GM23338 (cell line): ENCODE measurements around the gene BCL10. TPM values are rescaled to one million over a fixed set of nuclear protein-coding genes. Genes with fewer than 3 reads are reported as not detected.

Experiments
- ATAC-seq: fragments of 200-7000 bp; cut with Tn5 transposase; 3 replicates; pipeline ENCODE4 v1.9.1; 2020
- DNase-seq: peaks from one replicate; pipeline ENCODE4 v3.0.0-alpha.2; 2015; ENCODE audit warnings: low spot score
- H2AFZ ChIP-seq: fragments of 200-600 bp; sonication (generic); 2 replicates; pipeline ENCODE4 v1.8.0; 2016; ENCODE audit warnings: antibody characterized with exemption, mild to moderate bottlenecking, moderate library complexity
- H3F3A ChIP-seq: fragments of 200-600 bp; sonication (generic); replicated peaks from 2 replicates; pipeline ENCODE4 v1.8.0; 2017; ENCODE audit warnings: antibody characterized with exemption, mixed run types, low read depth
- H3K27ac ChIP-seq: fragments of 200-600 bp; sonication (generic); 2 replicates; pipeline ENCODE4 v1.6.1; 2016; ENCODE audit warnings: low read depth
- H3K27me3 ChIP-seq: fragments of 200-600 bp; sonication (generic); 2 replicates; pipeline ENCODE4 v1.8.0; 2016; ENCODE audit warnings: mild to moderate bottlenecking, mixed run types, moderate library complexity; ENCODE audit not compliant: insufficient read depth
- H3K36me3 ChIP-seq: fragments of 200-600 bp; sonication (generic); 2 replicates; pipeline ENCODE4 v1.8.0; 2016; ENCODE audit warnings: mild to moderate bottlenecking; ENCODE audit not compliant: insufficient read depth
- H3K4me1 ChIP-seq: fragments of 200-600 bp; sonication (generic); 2 replicates; pipeline ENCODE4 v1.8.0; 2016; ENCODE audit warnings: mild to moderate bottlenecking, moderate library complexity; ENCODE audit not compliant: insufficient read depth
- H3K4me2 ChIP-seq: fragments of 200-600 bp; sonication (generic); 2 replicates; pipeline ENCODE4 v1.7.1; 2017; ENCODE audit warnings: mixed run types
- H3K4me3 ChIP-seq: fragments of 200-600 bp; sonication (generic); 2 replicates; pipeline ENCODE4 v1.6.1; 2016; ENCODE audit warnings: mixed run types
- H3K79me2 ChIP-seq: fragments of 200-600 bp; sonication (generic); replicated peaks from 2 replicates; pipeline ENCODE4 v1.8.0; 2017; ENCODE audit warnings: mild to moderate bottlenecking; ENCODE audit not compliant: insufficient read depth
- H3K9me2 ChIP-seq: fragments of 200-600 bp; sonication (generic); 2 replicates; pipeline ENCODE4 v1.8.0; 2017; ENCODE audit not compliant: insufficient read depth
- H4K20me1 ChIP-seq: fragments of 200-600 bp; sonication (generic); replicated peaks from 2 replicates; pipeline ENCODE4 v1.8.0; 2017; ENCODE audit warnings: mild to moderate bottlenecking; ENCODE audit not compliant: insufficient read depth
- H3K27ac Mint-ChIP-seq: 2 replicates; pipeline ENCODE4 v1.8.0; 2020; ENCODE audit warnings: inconsistent platforms, mild to moderate bottlenecking, moderate library complexity, mixed read lengths
- H3K27me3 Mint-ChIP-seq: 3 replicates; pipeline ENCODE4 v1.8.0; 2022; ENCODE audit warnings: low read depth, mild to moderate bottlenecking, moderate library complexity, mixed read lengths, inconsistent platforms; ENCODE audit not compliant: insufficient read depth, poor library complexity
- H3K36me3 Mint-ChIP-seq: 3 replicates; pipeline ENCODE4 v1.8.0; 2021; ENCODE audit warnings: low read depth, mild to moderate bottlenecking, inconsistent platforms, moderate library complexity, mixed read lengths
- H3K4me1 Mint-ChIP-seq: 3 replicates; pipeline ENCODE4 v1.8.0; 2020; ENCODE audit warnings: mild to moderate bottlenecking, inconsistent platforms, mixed read lengths
- H3K4me3 Mint-ChIP-seq: 3 replicates; pipeline ENCODE4 v1.8.0; 2021; ENCODE audit warnings: moderate library complexity, mild to moderate bottlenecking, inconsistent platforms, mixed read lengths
- H3K9me3 Mint-ChIP-seq: 3 replicates; pipeline ENCODE4 v1.8.0; 2020; ENCODE audit warnings: moderate library complexity, mild to moderate bottlenecking, inconsistent platforms, mixed read lengths
- EZH2 ChIP-seq: fragments of 200-600 bp; sonication (generic); IDR thresholded peaks from one replicate; pipeline ENCODE4 v1.8.0; 2017; ENCODE audit warnings: antibody characterized with exemption, mild to moderate bottlenecking, low read depth; ENCODE audit not compliant: unreplicated experiment
- EZH2phosphoT487 ChIP-seq: fragments of 200-600 bp; sonication (generic); IDR thresholded peaks from one replicate; pipeline ENCODE4 v1.8.1; 2018; ENCODE audit warnings: antibody characterized with exemption; ENCODE audit not compliant: unreplicated experiment
- JUNB ChIP-seq: IDR thresholded peaks from one replicate; pipeline ENCODE4 v1.6.1; 2016; ENCODE audit warnings: antibody characterized with exemption; ENCODE audit not compliant: unreplicated experiment
- POLR2AphosphoS5 ChIP-seq: IDR thresholded peaks from 2 replicates; pipeline ENCODE4 v1.6.1; 2016; ENCODE audit warnings: antibody characterized with exemption, low read depth
- STAT1 ChIP-seq: IDR thresholded peaks from one replicate; pipeline ENCODE4 v1.6.1; 2016; ENCODE audit warnings: antibody characterized with exemption; ENCODE audit not compliant: unreplicated experiment
- ZNF114 ChIP-seq: fragments of 250-450 bp; sonication (Bioruptor Pico); IDR thresholded peaks from 2 replicates; pipeline ENCODE4 v1.5.0; 2020; ENCODE audit warnings: mild to moderate bottlenecking, moderate library complexity
- ZNF331 ChIP-seq: fragments of 250-450 bp; sonication (Bioruptor Pico); IDR thresholded peaks from 2 replicates; pipeline ENCODE4 v1.5.0; 2020; ENCODE audit warnings: low read depth, mild to moderate bottlenecking, moderate library complexity
- polyA plus RNA-seq: library from polyadenylated mRNA; unstranded; fragments of >200 nt; fragmentation: Nextera tagmentation; extraction: Ambion mirVana; gene quantifications from 2 replicates; pipeline ENCODE4 v1.2.1, GENCODE V29; 2016
- total RNA-seq: library from RNA; depleted of rRNA; stranded (reverse); fragments of >200 nt; shearing (Covaris generic); gene quantifications from 2 replicates; pipeline ENCODE4 v1.2.3, GENCODE V29; 2014
- TF ChIP-seq, protein P1 (sequence below): IDR thresholded peaks from one replicate; pipeline ENCODE4 v1.6.1; 2018; ENCODE audit warnings: antibody characterized with exemption; ENCODE audit not compliant: unreplicated experiment
- TF ChIP-seq, protein P2 (sequence below), 2 experiments: fragments of 200-600 bp in 1 of 2; sonication (generic) in 1 of 2; conservative IDR thresholded peaks; 2 replicates each; pipeline versions ENCODE4 v1.5.1 to v1.6.1; 2016 to 2017; ENCODE audit warnings: antibody characterized with exemption in 2 of 2, low read depth in 2 of 2, mild to moderate bottlenecking in 2 of 2, moderate library complexity in 1 of 2
- TF ChIP-seq, protein P3 (sequence below): fragments of 250-450 bp; sonication (Bioruptor Pico); IDR thresholded peaks from 2 replicates; pipeline ENCODE4 v1.5.0; 2020; ENCODE audit warnings: mild to moderate bottlenecking, moderate library complexity

The BCL10 gene
- total and polyA plus RNA-seq, 2 experiments from 2014 or later: 23.1 to 33.7 TPM

DNA sequence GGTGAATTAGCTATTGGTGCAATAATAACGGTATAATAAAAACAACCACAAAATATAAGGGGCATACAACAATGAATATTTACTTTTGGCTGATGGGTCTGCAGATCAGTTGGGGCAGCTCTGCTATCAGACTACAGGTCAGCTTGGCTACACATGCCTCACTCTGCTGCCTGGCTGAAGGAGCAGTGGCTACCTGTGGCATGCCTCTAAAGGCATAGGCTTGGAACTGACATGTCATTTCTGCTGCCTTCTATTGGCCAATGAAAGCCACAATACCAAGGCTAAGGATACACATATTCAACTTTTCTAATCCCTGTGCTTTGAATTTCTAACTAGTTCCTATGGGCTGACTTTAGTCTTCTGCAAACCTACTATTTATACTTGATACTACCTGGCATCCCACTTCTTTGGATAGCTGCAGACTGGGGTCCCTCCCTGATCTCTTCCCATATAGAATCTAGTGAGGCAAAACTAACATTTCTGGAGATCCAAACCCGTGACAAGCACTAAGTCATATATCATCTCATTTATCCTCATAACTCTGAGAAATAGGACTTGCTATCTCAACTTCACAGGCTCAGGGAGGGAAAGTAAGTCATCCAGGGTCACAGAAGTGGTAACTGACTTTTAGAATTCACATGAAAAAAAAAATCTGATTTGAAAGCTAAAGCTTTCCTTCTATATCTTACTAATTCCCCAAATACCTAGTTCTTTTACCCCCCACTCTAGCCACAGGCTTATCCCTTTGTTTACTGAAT is 56.4 kb downstream of the BCL10 start:
- ATAC-seq (peak; percentile 67), DNase-seq (no peak)
- Histone ChIP-seq H3K9me2 (no peaks in the 10 kb centered on the region), H3K79me2 (no peaks in the 10 kb centered on the region), H3F3A (no peaks in the 10 kb centered on the region), H2AFZ (peak overlapping the region; percentile 87; the same call in 1 of the 2 replicates), H3K4me3 (no peak overlapping the region), H3K4me2 (no peak overlapping the region), H3K4me1 (peaks cover 24% of the 10 kb centered on the region), H3K27me3 (no peaks in the 10 kb centered on the region), H3K36me3 (no peaks in the 10 kb centered on the region), H3K27ac (no peak overlapping the region), H4K20me1 (no peaks in the 10 kb centered on the region)
- Mint-ChIP-seq H3K27ac (no peak overlapping the region), H3K27me3 (peaks cover 3% of the 10 kb centered on the region), H3K4me1 (peaks cover 22% of the 10 kb centered on the region), H3K9me3 (no peaks in the 10 kb centered on the region), H3K4me3 (no peak overlapping the region), H3K36me3 (no peaks in the 10 kb centered on the region)
- no peak for TF ChIP-seq EZH2
- TF ChIP-seq ZNF114: no peak

DNA sequence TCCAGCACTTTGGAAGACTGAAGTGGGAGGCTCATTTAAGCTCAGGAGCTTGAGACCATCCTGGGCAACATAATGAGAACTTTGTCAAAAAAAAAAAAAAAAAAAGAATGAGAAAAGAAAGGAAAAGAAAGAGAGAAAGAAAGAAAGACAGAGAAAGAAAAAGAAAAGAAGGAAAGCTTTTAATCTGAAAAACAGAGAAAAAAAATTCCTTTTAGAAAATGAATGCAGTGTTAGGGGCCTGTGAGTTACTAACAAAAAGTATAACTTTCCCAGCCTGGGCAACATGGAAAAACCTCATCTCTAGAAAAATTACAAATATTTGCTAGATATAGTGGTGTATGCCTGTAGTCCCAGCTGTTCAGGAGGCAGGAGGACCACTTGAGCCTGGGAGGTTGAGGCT is 59.7 kb downstream of the BCL10 start:
- H3K27ac ChIP-seq: no peak overlapping the region
- no peak for ATAC-seq
- no peaks in the 10 kb centered on the region for H3F3A ChIP-seq
- H4K20me1 ChIP-seq: no peaks in the 10 kb centered on the region
- no peak for DNase-seq
- H3K9me3 Mint-ChIP-seq: no peaks in the 10 kb centered on the region
- peaks cover 11% of the 10 kb centered on the region for H3K4me1 Mint-ChIP-seq
- no peaks in the 10 kb centered on the region for H3K79me2 ChIP-seq
- H3K4me1 ChIP-seq: peaks cover 12% of the 10 kb centered on the region; the same call in 1 of the 2 replicates
- no peaks in the 10 kb centered on the region for H3K27me3 ChIP-seq
- H3K4me3 ChIP-seq: no peak overlapping the region
- H3K27me3 Mint-ChIP-seq: peaks cover 3% of the 10 kb centered on the region
- H3K4me2 ChIP-seq: no peak overlapping the region
- H3K4me3 Mint-ChIP-seq: no peak overlapping the region
- H3K36me3 Mint-ChIP-seq: no peaks in the 10 kb centered on the region
- H2AFZ ChIP-seq: no peak overlapping the region
- H3K27ac Mint-ChIP-seq: no peak overlapping the region
- no peaks in the 10 kb centered on the region for H3K9me2 ChIP-seq
- no peaks in the 10 kb centered on the region for H3K36me3 ChIP-seq
- no peak for TF ChIP-seq EZH2
- TF ChIP-seq JUNB: no peak
- no peak for TF ChIP-seq STAT1
- TF ChIP-seq ZNF331: no peak
- TF ChIP-seq POLR2AphosphoS5: no peak
- TF ChIP-seq, protein P1, sequence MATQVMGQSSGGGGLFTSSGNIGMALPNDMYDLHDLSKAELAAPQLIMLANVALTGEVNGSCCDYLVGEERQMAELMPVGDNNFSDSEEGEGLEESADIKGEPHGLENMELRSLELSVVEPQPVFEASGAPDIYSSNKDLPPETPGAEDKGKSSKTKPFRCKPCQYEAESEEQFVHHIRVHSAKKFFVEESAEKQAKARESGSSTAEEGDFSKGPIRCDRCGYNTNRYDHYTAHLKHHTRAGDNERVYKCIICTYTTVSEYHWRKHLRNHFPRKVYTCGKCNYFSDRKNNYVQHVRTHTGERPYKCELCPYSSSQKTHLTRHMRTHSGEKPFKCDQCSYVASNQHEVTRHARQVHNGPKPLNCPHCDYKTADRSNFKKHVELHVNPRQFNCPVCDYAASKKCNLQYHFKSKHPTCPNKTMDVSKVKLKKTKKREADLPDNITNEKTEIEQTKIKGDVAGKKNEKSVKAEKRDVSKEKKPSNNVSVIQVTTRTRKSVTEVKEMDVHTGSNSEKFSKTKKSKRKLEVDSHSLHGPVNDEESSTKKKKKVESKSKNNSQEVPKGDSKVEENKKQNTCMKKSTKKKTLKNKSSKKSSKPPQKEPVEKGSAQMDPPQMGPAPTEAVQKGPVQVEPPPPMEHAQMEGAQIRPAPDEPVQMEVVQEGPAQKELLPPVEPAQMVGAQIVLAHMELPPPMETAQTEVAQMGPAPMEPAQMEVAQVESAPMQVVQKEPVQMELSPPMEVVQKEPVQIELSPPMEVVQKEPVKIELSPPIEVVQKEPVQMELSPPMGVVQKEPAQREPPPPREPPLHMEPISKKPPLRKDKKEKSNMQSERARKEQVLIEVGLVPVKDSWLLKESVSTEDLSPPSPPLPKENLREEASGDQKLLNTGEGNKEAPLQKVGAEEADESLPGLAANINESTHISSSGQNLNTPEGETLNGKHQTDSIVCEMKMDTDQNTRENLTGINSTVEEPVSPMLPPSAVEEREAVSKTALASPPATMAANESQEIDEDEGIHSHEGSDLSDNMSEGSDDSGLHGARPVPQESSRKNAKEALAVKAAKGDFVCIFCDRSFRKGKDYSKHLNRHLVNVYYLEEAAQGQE: no peak
- TF ChIP-seq ZNF114: no peak
- TF ChIP-seq, protein P2, sequence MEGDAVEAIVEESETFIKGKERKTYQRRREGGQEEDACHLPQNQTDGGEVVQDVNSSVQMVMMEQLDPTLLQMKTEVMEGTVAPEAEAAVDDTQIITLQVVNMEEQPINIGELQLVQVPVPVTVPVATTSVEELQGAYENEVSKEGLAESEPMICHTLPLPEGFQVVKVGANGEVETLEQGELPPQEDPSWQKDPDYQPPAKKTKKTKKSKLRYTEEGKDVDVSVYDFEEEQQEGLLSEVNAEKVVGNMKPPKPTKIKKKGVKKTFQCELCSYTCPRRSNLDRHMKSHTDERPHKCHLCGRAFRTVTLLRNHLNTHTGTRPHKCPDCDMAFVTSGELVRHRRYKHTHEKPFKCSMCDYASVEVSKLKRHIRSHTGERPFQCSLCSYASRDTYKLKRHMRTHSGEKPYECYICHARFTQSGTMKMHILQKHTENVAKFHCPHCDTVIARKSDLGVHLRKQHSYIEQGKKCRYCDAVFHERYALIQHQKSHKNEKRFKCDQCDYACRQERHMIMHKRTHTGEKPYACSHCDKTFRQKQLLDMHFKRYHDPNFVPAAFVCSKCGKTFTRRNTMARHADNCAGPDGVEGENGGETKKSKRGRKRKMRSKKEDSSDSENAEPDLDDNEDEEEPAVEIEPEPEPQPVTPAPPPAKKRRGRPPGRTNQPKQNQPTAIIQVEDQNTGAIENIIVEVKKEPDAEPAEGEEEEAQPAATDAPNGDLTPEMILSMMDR (conservative IDR thresholded peaks at IDR 0.05; ENCODE audit: low read depth in 2 of 2): no peak
- no peak for TF ChIP-seq EZH2phosphoT487
- TF ChIP-seq, protein P3, sequence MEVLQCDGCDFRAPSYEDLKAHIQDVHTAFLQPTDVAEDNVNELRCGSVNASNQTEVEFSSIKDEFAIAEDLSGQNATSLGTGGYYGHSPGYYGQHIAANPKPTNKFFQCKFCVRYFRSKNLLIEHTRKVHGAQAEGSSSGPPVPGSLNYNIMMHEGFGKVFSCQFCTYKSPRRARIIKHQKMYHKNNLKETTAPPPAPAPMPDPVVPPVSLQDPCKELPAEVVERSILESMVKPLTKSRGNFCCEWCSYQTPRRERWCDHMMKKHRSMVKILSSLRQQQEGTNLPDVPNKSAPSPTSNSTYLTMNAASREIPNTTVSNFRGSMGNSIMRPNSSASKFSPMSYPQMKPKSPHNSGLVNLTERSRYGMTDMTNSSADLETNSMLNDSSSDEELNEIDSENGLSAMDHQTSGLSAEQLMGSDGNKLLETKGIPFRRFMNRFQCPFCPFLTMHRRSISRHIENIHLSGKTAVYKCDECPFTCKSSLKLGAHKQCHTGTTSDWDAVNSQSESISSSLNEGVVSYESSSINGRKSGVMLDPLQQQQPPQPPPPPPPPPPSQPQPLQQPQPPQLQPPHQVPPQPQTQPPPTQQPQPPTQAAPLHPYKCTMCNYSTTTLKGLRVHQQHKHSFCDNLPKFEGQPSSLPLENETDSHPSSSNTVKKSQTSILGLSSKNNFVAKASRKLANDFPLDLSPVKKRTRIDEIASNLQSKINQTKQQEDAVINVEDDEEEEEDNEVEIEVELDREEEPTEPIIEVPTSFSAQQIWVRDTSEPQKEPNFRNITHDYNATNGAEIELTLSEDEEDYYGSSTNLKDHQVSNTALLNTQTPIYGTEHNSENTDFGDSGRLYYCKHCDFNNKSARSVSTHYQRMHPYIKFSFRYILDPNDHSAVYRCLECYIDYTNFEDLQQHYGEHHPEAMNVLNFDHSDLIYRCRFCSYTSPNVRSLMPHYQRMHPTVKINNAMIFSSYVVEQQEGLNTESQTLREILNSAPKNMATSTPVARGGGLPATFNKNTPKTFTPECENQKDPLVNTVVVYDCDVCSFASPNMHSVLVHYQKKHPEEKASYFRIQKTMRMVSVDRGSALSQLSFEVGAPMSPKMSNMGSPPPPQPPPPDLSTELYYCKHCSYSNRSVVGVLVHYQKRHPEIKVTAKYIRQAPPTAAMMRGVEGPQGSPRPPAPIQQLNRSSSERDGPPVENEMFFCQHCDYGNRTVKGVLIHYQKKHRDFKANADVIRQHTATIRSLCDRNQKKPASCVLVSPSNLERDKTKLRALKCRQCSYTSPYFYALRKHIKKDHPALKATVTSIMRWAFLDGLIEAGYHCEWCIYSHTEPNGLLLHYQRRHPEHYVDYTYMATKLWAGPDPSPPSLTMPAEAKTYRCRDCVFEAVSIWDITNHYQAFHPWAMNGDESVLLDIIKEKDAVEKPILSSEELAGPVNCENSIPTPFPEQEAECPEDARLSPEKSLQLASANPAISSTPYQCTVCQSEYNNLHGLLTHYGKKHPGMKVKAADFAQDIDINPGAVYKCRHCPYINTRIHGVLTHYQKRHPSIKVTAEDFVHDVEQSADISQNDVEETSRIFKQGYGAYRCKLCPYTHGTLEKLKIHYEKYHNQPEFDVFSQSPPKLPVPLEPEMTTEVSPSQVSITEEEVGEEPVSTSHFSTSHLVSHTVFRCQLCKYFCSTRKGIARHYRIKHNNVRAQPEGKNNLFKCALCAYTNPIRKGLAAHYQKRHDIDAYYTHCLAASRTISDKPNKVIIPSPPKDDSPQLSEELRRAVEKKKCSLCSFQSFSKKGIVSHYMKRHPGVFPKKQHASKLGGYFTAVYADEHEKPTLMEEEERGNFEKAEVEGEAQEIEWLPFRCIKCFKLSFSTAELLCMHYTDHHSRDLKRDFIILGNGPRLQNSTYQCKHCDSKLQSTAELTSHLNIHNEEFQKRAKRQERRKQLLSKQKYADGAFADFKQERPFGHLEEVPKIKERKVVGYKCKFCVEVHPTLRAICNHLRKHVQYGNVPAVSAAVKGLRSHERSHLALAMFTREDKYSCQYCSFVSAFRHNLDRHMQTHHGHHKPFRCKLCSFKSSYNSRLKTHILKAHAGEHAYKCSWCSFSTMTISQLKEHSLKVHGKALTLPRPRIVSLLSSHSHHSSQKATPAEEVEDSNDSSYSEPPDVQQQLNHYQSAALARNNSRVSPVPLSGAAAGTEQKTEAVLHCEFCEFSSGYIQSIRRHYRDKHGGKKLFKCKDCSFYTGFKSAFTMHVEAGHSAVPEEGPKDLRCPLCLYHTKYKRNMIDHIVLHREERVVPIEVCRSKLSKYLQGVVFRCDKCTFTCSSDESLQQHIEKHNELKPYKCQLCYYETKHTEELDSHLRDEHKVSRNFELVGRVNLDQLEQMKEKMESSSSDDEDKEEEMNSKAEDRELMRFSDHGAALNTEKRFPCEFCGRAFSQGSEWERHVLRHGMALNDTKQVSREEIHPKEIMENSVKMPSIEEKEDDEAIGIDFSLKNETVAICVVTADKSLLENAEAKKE (CRISPR knock-in tag): no peak
